LNCAP (cell line): Measurements from ENCODE around the gene PPP1R1B.

Source experiments
- CTCF ChIP-seq: fragments of 450-650 bp; IDR thresholded peaks from 2 replicates; pipeline ENCODE4 v1.5.1; 2017; ENCODE audit warnings: mild to moderate bottlenecking

PPP1R1B gene

DNA sequence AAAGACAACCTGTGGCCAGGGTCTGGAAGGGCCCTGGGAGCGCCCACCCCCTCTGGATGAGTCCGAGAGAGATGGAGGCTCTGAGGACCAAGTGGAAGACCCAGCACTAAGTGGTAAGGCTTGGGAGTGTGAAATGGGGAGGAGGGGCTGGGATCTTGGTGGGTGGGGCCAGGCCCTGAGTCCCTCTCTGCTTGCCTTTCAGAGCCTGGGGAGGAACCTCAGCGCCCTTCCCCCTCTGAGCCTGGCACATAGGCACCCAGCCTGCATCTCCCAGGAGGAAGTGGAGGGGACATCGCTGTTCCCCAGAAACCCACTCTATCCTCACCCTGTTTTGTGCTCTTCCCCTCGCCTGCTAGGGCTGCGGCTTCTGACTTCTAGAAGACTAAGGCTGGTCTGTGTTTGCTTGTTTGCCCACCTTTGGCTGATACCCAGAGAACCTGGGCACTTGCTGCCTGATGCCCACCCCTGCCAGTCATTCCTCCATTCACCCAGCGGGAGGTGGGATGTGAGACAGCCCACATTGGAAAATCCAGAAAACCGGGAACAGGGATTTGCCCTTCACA lies 8.9 kb downstream of the PPP1R1B start:
- no peak for TF ChIP-seq CTCF

- TF ChIP-seq CTCF = no peak
Observed at GRCh38 chr17:39636587-39636926, 9.8 kb downstream of the PPP1R1B start.

GRCh38 chr17:39636927-39637736 lies 10.4 kb downstream of the PPP1R1B start, which contains the start of gene STARD3:
Gene STARD3 (plus strand): TSS chr17:39637144. CDS start chr17:39653532, 16,388 bp downstream.
- TF ChIP-seq CTCF = no peak; the same call in 1 of the 2 replicates

DNA sequence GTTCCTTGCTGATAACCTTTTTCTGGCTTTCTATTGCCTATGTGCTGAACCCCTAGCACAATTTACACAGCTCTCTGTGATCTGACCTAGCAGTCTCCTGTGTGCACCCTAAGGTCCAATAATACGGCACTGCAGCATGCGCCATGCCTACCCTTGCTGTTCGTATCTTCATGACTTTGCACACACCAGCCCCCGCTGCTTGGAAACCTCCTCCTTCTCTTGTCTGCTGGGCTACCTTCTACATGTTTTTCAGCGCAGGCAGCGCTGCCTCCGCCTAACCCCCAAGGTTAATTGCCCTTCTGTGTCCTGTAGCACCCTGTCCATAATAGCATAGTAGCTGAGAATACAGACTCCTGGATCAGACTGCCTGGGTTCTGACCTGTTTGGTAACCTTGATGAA lies 11.6 kb downstream of the PPP1R1B start:
- TF ChIP-seq CTCF = no peak

- TF ChIP-seq CTCF = no peak
Observed at GRCh38 chr17:39639043-39639442, 12.3 kb downstream of the PPP1R1B start.

GRCh38 chr17:39639566-39640458 lies 13.1 kb downstream of the PPP1R1B start:
- TF ChIP-seq CTCF = no peak

DNA sequence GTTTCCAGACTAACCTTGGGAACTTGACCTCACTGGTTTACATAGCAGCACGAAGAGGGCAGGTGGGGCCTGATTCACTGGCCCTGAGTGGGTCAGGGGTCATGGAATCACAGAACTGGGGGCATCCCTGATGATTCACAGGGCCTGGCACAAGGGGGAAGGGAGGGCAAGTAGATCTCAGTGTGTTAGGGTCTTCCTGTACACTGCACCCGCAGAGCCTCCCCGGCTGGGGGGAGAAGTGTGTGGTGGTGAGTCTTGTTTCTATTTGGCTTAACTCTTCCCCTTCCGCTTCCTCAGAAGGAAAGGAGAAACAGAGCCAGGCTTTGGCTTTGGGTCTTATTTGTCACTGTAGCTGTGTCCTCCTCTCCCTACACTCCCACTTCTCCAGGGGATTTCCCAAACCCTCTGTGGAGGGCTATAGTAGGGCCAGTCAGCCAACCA lies 13.9 kb downstream of the PPP1R1B start:
- no peak for TF ChIP-seq CTCF
